Esophagus squamous epithelium (tissue), 4 donors: ENCODE results near the gene CDHR2.

ENCODE experiments used
- CTCF ChIP-seq, 6 experiments: fragments of 450-650 bp in 4 of 6; fragments of 200-600 bp in 2 of 6; sonication (generic) in 2 of 6; IDR thresholded peaks; one replicate each; pipeline ENCODE4 v1.5.1; 2016 to 2019; ENCODE audit warnings: antibody characterized with exemption in 6 of 6, mild to moderate bottlenecking in 4 of 6, moderate library complexity in 4 of 6
- POLR2A ChIP-seq, 4 donors: fragments of 450-650 bp; IDR thresholded peaks; one replicate each; pipeline ENCODE4 v1.6.1; 2017; ENCODE audit warnings: antibody characterized with exemption in 4 of 4, mild to moderate bottlenecking in 4 of 4, moderate library complexity in 3 of 4

GRCh38 chr5:176538230-176538988, 10.7 kb upstream of the CDHR2 start:
- TF ChIP-seq CTCF (IDR thresholded peaks at IDR 0.05) = no peak
- TF ChIP-seq POLR2A (IDR thresholded peaks at IDR 0.05) = no peak
